ENCODE measurements around the gene PPM1F.

The PPM1F gene

DNA sequence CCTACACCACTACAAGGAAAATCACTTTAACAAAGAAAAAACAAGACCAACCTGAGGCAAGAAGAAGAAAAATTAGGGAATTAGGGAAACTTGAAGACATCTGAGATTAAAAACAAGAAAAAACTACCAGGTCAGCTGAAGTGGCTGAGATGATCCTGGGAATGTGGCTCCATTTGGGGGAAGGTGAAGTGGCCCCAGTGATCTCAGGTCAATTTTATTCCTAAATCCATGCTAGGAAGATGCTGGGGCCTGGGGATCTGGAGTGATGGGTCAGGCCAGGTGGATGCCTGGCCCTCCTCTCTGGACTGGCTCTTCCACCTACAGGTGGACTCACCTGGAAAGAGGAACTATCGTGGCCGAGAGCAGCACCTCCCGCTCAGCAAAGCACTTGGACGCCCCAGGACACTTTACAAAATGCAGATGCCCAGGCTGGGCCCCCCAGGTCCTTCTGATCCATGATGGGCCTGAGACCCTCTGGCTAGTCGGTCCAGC, 23.3 kb upstream of the PPM1F start:
- no peak for TF ChIP-seq CSDC2 (CRISPR knock-in tag; IDR thresholded peaks at IDR 0.05)
- TF ChIP-seq TCF4 (CRISPR knock-in tag; IDR thresholded peaks at IDR 0.05; ENCODE audit: borderline replicate concordance) = no peak
- TF ChIP-seq BACH2 (CRISPR knock-in tag; IDR thresholded peaks at IDR 0.05; ENCODE audit: borderline replicate concordance) = no peak
- no peak for TF ChIP-seq TOX (CRISPR knock-in tag; IDR thresholded peaks at IDR 0.05; ENCODE audit: borderline replicate concordance)
- TF ChIP-seq ISL1 (CRISPR knock-in tag; IDR thresholded peaks at IDR 0.05) = no peak
- no peak for TF ChIP-seq PPARA (CRISPR knock-in tag; IDR thresholded peaks at IDR 0.05; ENCODE audit: borderline replicate concordance)
- ATAC-seq = no peak

- no peak for TF ChIP-seq RARB (CRISPR knock-in tag; IDR thresholded peaks at IDR 0.05)
- TF ChIP-seq, protein P1, sequence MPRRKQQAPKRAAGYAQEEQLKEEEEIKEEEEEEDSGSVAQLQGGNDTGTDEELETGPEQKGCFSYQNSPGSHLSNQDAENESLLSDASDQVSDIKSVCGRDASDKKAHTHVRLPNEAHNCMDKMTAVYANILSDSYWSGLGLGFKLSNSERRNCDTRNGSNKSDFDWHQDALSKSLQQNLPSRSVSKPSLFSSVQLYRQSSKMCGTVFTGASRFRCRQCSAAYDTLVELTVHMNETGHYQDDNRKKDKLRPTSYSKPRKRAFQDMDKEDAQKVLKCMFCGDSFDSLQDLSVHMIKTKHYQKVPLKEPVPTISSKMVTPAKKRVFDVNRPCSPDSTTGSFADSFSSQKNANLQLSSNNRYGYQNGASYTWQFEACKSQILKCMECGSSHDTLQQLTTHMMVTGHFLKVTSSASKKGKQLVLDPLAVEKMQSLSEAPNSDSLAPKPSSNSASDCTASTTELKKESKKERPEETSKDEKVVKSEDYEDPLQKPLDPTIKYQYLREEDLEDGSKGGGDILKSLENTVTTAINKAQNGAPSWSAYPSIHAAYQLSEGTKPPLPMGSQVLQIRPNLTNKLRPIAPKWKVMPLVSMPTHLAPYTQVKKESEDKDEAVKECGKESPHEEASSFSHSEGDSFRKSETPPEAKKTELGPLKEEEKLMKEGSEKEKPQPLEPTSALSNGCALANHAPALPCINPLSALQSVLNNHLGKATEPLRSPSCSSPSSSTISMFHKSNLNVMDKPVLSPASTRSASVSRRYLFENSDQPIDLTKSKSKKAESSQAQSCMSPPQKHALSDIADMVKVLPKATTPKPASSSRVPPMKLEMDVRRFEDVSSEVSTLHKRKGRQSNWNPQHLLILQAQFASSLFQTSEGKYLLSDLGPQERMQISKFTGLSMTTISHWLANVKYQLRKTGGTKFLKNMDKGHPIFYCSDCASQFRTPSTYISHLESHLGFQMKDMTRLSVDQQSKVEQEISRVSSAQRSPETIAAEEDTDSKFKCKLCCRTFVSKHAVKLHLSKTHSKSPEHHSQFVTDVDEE (CRISPR knock-in tag; IDR thresholded peaks at IDR 0.05) = no peak
- TF ChIP-seq ESRRG (CRISPR knock-in tag; IDR thresholded peaks at IDR 0.05) = no peak
- TF ChIP-seq TCF4 (CRISPR knock-in tag; IDR thresholded peaks at IDR 0.05; ENCODE audit: borderline replicate concordance) = no peak
- TF ChIP-seq BACH2 (CRISPR knock-in tag; IDR thresholded peaks at IDR 0.05; ENCODE audit: borderline replicate concordance) = no peak
- no peak for TF ChIP-seq ZFP3 (CRISPR knock-in tag; IDR thresholded peaks at IDR 0.05)
- TF ChIP-seq ZFP30 (CRISPR knock-in tag; IDR thresholded peaks at IDR 0.05) = no peak
- TF ChIP-seq SNAI2 (CRISPR knock-in tag; IDR thresholded peaks at IDR 0.05) = no peak
- TF ChIP-seq, protein P2, sequence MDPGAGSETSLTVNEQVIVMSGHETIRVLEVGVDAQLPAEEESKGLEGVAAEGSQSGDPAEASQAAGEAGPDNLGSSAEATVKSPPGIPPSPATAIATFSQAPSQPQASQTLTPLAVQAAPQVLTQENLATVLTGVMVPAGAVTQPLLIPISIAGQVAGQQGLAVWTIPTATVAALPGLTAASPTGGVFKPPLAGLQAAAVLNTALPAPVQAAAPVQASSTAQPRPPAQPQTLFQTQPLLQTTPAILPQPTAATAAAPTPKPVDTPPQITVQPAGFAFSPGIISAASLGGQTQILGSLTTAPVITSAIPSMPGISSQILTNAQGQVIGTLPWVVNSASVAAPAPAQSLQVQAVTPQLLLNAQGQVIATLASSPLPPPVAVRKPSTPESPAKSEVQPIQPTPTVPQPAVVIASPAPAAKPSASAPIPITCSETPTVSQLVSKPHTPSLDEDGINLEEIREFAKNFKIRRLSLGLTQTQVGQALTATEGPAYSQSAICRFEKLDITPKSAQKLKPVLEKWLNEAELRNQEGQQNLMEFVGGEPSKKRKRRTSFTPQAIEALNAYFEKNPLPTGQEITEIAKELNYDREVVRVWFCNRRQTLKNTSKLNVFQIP (CRISPR knock-in tag; IDR thresholded peaks at IDR 0.05; ENCODE audit: borderline replicate concordance, low read depth) = no peak
- TF ChIP-seq GLIS3 (CRISPR knock-in tag; IDR thresholded peaks at IDR 0.05) = no peak
- no peak for TF ChIP-seq PPARA (CRISPR knock-in tag; IDR thresholded peaks at IDR 0.05; ENCODE audit: borderline replicate concordance)
- no peak for TF ChIP-seq TOX (CRISPR knock-in tag; IDR thresholded peaks at IDR 0.05; ENCODE audit: borderline replicate concordance)
- no peak for TF ChIP-seq ZNF8 (CRISPR knock-in tag; IDR thresholded peaks at IDR 0.05)
- no peak for TF ChIP-seq ISL1 (CRISPR knock-in tag; IDR thresholded peaks at IDR 0.05)
- TF ChIP-seq ZNF565 (CRISPR knock-in tag; conservative IDR thresholded peaks at IDR 0.05; ENCODE audit: low read depth) = no peak
- ATAC-seq = no peak
These were observed 22.6 kb upstream of the PPM1F start for GRCh38 chr22:21975273-21975672.

GRCh38 chr22:21974058-21974649, 21.5 kb upstream of the PPM1F start:
- no peak for TF ChIP-seq TCF4 (CRISPR knock-in tag; IDR thresholded peaks at IDR 0.05; ENCODE audit: borderline replicate concordance)
- TF ChIP-seq ARNTL (CRISPR knock-in tag; IDR thresholded peaks at IDR 0.05; ENCODE audit: borderline replicate concordance, low read depth) = no peak
- TF ChIP-seq, protein P1 (CRISPR knock-in tag; IDR thresholded peaks at IDR 0.05) = no peak
- TF ChIP-seq CSDC2 (CRISPR knock-in tag; IDR thresholded peaks at IDR 0.05) = no peak
- TF ChIP-seq OSR1 (CRISPR knock-in tag; IDR thresholded peaks at IDR 0.05) = no peak
- TF ChIP-seq, protein P3, sequence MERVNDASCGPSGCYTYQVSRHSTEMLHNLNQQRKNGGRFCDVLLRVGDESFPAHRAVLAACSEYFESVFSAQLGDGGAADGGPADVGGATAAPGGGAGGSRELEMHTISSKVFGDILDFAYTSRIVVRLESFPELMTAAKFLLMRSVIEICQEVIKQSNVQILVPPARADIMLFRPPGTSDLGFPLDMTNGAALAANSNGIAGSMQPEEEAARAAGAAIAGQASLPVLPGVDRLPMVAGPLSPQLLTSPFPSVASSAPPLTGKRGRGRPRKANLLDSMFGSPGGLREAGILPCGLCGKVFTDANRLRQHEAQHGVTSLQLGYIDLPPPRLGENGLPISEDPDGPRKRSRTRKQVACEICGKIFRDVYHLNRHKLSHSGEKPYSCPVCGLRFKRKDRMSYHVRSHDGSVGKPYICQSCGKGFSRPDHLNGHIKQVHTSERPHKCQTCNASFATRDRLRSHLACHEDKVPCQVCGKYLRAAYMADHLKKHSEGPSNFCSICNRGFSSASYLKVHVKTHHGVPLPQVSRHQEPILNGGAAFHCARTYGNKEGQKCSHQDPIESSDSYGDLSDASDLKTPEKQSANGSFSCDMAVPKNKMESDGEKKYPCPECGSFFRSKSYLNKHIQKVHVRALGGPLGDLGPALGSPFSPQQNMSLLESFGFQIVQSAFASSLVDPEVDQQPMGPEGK (CRISPR knock-in tag; IDR thresholded peaks at IDR 0.05; ENCODE audit: borderline replicate concordance) = no peak
- TF ChIP-seq ZC3H10 (CRISPR knock-in tag; IDR thresholded peaks at IDR 0.05) = no peak
- ATAC-seq = no peak

Data from SK-N-SH treated with all-trans-retinoic acid at 6 μM for 48 hours (cell line).